GM11168 (cell line): ENCODE data around the gene TNS3.

ENCODE experiments used
- in situ Hi-C: fragments of 300-500 bp; cut with MboI; formaldehyde crosslinking; loops from one replicate; pipeline ENCODE4 v1.12.0; 2022; ENCODE audit warnings: low sequenced_read_pairs; ENCODE audit not compliant: unreplicated experiment

TNS3 gene

DNA sequence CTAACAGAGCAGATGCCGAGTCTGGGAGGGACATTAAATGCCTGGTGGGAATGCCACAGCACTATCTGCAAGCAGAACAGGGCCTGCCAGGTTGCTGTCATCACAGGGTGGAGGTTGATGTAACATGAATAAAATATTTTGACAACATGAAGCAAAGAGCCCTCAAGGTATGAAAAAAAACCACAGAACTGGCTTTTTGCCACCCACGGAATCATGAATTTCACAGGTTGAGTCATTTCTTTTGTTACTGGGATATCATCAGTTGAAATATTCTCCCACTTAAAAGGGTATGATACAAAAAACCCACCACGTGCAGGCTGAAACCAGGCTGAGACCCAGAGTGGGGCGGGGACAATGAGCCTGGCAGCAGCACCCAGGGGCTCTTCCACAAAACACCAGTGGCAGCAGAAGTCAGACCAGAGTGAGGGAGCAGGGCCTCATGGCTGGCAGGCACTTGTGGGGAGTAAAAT lies 220.1 kb downstream of the TNS3 start:
- in situ Hi-C loops, result no loop called here

GRCh38 chr7:47361236-47361635 lies 220.7 kb downstream of the TNS3 start:
- in situ Hi-C loops, result no loop called here

DNA sequence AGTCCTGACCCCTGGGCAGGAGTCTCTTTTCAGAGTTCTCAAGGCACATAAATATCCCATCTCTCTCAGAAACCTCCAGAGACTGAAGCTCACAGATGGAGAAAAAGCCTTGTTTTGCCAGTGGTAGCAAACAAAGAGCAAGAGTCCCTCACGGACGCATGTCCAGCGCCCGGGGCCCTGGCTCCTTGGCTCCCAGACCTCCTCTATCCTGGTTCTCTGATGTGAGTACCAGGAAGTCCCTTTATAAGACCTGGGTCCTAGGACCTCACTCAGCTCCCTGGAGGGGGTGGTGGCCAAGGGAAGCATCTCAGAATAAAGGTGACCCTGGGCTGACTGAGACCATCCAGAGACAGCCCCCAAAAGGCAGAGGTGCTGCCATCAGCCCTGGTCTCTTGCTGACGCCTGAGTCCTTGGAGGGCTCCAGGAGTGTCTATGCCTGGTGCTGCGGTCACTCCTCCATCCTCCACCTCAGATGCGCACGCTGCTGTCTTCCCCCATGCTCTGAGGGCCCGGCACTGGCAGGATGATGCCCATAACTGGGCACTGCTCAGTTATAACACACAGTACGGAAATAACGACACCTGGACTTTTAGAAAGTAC lies 221.5 kb downstream of the TNS3 start:
- in situ Hi-C loops, result no loop called here

GRCh38 chr7:47358944-47359588 lies 222.8 kb downstream of the TNS3 start:
- in situ Hi-C loops, result no loop called here

GRCh38 chr7:47358357-47358756 lies 223.6 kb downstream of the TNS3 start:
- in situ Hi-C loops, result no loop called here

- in situ Hi-C loops, result no loop called here
These were observed 224.0 kb downstream of the TNS3 start for GRCh38 chr7:47357863-47358262.

DNA sequence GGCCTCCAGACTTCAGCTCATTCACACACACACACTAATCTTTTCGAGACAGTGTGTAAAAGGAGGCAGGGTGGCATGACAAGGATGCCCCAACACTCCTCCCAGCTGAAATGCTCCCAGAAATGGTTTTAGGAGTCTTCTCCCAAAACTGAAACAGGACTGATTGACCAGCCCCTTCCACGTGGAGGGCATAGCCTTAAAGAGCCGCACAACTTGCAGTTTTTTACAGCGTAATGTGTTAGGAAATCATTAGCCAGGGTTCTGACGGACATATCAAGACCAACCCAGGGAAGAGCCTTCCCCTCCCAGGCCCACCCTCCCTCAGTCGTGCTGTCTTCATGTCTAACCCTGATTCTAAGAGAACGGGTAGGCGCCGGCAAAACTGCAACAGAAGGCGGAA lies 224.6 kb downstream of the TNS3 start:
- in situ Hi-C loops, result no loop called here

DNA sequence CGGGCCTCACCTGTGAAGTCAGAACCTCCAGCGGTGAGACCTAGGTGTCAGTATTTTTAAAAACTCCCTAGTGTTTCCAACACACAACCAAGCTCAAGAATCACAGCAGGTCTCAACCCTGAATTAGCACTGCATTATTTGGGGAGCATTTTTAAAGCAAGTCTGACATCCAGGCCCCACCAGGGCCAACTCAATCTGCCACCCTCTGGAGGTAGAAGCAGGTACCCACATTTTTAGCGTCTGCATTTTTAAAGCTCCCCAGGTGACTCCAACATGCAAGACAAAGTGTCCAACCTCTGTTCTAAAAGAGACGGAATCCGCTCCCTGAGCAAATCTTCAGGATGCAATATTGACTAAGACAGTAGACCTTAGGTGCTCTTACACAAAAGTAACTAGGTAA lies 225.7 kb downstream of the TNS3 start:
- in situ Hi-C loops, result no loop called here

GRCh38 chr7:47355684-47356083 lies 226.2 kb downstream of the TNS3 start:
- in situ Hi-C loops, result no loop called here

DNA sequence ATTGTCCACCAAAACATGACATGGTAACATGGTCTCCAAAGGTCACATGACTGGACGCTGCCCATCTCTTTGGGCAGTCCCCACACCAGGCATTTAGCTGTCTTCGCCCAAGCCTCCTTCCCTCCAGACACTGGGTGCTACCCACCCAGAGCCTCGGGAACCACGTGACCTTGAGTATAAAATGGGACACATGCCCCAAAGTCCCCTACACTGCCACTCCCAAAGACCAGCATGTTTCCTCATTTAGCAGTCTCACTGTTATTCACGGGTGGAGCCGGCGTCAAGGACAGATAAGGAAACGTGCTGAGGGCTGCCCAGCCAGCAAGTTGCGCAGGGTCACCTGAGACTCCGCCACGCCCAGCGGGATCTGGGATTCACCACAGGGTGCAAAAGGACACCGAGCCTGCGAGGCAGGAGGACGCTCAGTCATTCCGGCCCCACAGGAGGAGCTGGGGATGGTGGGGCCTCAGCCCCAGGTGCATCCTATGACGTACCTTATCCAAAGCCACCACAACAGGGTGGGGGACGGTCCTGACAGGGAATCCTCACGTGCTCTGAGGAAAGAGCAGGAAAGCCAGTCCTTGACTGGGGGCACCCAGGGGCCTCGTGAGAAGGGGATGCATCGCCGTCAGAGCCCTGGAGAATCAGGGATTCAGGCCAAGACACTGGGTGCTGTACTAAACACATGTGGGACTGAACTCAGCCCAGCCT lies 226.9 kb downstream of the TNS3 start:
- in situ Hi-C loops, result no loop called here

- in situ Hi-C loops, result no loop called here
These were observed 227.8 kb downstream of the TNS3 start for GRCh38 chr7:47354071-47354470.

GRCh38 chr7:47352394-47352968 lies 229.4 kb downstream of the TNS3 start:
- in situ Hi-C loops, result no loop called here

GRCh38 chr7:47351233-47352154 lies 230.4 kb downstream of the TNS3 start:
- in situ Hi-C loops, result no loop called here

GRCh38 chr7:47350425-47350824 lies 231.5 kb downstream of the TNS3 start:
- in situ Hi-C loops, result no loop called here

- in situ Hi-C loops, result no loop called here
These were observed 232.5 kb downstream of the TNS3 start for GRCh38 chr7:47349401-47349800.

GRCh38 chr7:47347816-47348385 lies 234.0 kb downstream of the TNS3 start:
- in situ Hi-C loops, result no loop called here

DNA sequence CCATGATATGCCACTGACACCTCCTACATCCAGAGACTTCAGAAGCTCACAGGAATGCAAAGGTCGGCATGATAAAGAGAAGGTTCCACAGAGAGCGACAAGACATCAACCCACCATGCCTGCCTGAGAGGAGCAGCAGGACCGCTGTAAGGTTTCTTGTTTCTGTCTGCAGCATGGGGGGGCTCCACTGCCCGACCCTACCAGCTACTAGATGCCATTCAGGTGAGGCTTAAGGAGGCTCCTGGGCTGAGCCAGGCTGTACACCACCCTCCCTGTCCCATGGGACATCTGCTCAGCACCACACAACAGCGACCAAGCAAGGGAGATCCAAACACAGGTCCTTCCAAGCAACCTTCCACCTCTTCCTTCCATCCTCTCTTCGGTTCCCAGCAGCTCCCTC lies 234.6 kb downstream of the TNS3 start:
- in situ Hi-C loops, result no loop called here

DNA sequence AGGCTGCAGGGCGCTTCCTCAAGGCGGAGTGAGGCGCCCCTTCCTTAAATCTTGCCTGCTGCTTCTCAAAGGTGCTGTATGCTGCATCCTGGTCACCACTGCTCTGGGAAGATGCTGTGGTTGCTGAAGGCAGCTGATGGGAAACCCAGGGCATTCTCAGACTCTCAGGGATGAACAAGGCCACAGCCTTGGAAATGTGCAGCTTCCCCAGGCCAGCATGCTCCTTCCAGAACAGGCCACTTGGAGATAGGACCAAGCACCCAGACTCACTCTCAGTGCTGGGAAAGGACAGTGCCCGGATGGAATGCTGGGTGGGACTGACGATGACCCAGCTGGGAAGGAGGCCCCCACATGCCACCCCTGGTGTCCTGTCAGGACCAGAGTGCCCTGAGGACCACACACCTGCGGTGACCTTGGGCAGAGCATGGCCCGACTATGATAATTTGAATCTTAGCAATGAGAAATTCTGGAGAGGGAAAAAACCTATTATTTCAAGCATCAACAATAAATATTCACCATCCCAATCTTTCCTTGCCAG lies 235.5 kb downstream of the TNS3 start:
- in situ Hi-C loops, result no loop called here

GRCh38 chr7:47345857-47346298 lies 236.0 kb downstream of the TNS3 start:
- in situ Hi-C loops, result no loop called here
